K562 (cell line): ENCODE measurements around the gene ZNF418.
"Not testable (repeated sequence)": the region's sequence is repeated elsewhere in the genome, so short reads cannot be mapped to it uniquely, and the experiment has no call there.

Source experiments
- EHMT2 ChIP-seq: fragments of 450-650 bp; IDR thresholded peaks from 2 replicates; pipeline ENCODE4 v1.6.1; 2018; ENCODE audit warnings: antibody characterized with exemption
- HNRNPH1 ChIP-seq: fragments of 200-400 bp; formaldehyde crosslinking; optimal IDR thresholded peaks from 2 replicates; pipeline ENCODE3; 2017; ENCODE audit warnings: low read depth, mild to moderate bottlenecking, low read length, moderate library complexity
- MBD2 ChIP-seq: sonication (generic); IDR thresholded peaks from 2 replicates; pipeline ENCODE4 v1.6.1; 2016; ENCODE audit warnings: low read depth, borderline replicate concordance
- SP2 ChIP-seq: IDR thresholded peaks from 2 replicates; pipeline ENCODE4 v1.6.1; 2011; ENCODE audit warnings: mild to moderate bottlenecking, low read depth, low read length, moderate library complexity; ENCODE audit not compliant: poor library complexity, severe bottlenecking; ENCODE audit errors: extremely low read depth
- TF ChIP-seq, protein P1 (sequence below): fragments of 450-650 bp; formaldehyde crosslinking; conservative IDR thresholded peaks from 2 replicates; pipeline ENCODE4 v1.4.0; 2022; ENCODE audit warnings: mild to moderate bottlenecking, missing genetic modification characterization
- TF ChIP-seq, protein P2 (sequence below), 3 experiments: IDR thresholded peaks in 2 of 3; conservative IDR thresholded peaks in 1 of 3; 2 replicates each; pipeline ENCODE4 v1.5.1; 2011 to 2012; ENCODE audit warnings: low read length in 3 of 3, mild to moderate bottlenecking in 3 of 3, control low read depth in 2 of 3, improper control_type of control experiment in 1 of 3, inconsistent platforms in 1 of 3, low read depth in 1 of 3, mixed read lengths in 1 of 3, moderate library complexity in 1 of 3; ENCODE audit not compliant: insufficient read depth in 2 of 3

DNA sequence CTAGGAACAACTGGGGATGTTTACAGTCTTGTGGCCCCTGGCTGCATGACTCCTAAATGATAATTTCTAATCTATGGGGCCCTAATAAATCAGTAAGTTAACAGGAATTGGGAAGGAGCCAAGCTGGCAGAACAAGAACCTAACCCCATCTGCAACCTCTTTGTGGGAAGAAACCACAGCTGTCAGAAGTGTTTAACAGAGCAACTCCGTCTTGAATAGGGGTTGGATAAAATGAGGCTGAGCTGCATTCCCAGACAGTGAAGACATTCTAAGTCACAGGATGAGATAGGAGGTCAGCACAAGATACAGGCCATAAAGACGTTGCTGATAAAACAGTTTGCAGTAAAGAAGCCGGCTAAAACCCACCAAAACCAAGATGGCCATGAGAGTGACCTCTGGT, 44.5 kb downstream of the ZNF418 start:
- not testable (repeated sequence) for TF ChIP-seq MBD2, HNRNPH1, SP2, EHMT2
- TF ChIP-seq, protein P1, sequence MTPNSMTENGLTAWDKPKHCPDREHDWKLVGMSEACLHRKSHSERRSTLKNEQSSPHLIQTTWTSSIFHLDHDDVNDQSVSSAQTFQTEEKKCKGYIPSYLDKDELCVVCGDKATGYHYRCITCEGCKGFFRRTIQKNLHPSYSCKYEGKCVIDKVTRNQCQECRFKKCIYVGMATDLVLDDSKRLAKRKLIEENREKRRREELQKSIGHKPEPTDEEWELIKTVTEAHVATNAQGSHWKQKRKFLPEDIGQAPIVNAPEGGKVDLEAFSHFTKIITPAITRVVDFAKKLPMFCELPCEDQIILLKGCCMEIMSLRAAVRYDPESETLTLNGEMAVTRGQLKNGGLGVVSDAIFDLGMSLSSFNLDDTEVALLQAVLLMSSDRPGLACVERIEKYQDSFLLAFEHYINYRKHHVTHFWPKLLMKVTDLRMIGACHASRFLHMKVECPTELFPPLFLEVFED (CRISPR knock-in tag): not testable (repeated sequence)
- TF ChIP-seq, protein P2, sequence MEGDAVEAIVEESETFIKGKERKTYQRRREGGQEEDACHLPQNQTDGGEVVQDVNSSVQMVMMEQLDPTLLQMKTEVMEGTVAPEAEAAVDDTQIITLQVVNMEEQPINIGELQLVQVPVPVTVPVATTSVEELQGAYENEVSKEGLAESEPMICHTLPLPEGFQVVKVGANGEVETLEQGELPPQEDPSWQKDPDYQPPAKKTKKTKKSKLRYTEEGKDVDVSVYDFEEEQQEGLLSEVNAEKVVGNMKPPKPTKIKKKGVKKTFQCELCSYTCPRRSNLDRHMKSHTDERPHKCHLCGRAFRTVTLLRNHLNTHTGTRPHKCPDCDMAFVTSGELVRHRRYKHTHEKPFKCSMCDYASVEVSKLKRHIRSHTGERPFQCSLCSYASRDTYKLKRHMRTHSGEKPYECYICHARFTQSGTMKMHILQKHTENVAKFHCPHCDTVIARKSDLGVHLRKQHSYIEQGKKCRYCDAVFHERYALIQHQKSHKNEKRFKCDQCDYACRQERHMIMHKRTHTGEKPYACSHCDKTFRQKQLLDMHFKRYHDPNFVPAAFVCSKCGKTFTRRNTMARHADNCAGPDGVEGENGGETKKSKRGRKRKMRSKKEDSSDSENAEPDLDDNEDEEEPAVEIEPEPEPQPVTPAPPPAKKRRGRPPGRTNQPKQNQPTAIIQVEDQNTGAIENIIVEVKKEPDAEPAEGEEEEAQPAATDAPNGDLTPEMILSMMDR (IDR thresholded peaks at IDR 0.05 in 2 of 3, conservative IDR thresholded peaks at IDR 0.05 in 1 of 3; ENCODE audit: insufficient read depth in 2 of 3, low read depth in 1 of 3, low read length in 3 of 3): not testable (repeated sequence)
